B cell (primary cell): Measurements from ENCODE around the gene DOCK1.

ENCODE experiments used
- EZH2 ChIP-seq: IDR thresholded peaks from 2 replicates; pipeline ENCODE4 v1.6.1; 2012; ENCODE audit warnings: borderline replicate concordance, low read depth, mild to moderate bottlenecking, moderate library complexity, low read length; ENCODE audit not compliant: insufficient read depth, poor library complexity, severe bottlenecking
- TF ChIP-seq, protein P1 (sequence below): fragments of 200-600 bp; IDR thresholded peaks from one replicate; pipeline ENCODE4 v1.8.0; 2022; ENCODE audit warnings: antibody characterized with exemption, mild to moderate bottlenecking

DNA sequence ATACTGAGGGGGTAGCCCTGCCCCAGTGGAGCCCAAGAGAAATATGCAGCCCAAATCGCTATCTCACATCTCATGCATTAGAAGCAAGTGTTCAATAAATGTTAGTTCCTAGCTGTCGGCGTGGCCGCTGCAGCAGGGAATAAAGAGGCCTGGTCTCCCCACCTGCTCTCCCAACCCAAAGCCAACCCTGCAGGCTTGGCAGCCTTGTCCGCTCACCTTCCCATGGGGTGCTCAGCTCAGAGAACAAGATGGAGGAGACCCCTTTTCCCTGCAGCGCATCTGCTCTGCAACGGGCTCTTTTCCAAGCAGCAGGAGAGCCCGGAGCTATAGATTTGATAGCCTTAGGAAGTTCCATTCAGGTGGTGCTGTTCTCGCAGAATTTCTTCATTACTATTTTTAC is 12.0 kb upstream of the DOCK1 start:
- TF ChIP-seq, protein P1, sequence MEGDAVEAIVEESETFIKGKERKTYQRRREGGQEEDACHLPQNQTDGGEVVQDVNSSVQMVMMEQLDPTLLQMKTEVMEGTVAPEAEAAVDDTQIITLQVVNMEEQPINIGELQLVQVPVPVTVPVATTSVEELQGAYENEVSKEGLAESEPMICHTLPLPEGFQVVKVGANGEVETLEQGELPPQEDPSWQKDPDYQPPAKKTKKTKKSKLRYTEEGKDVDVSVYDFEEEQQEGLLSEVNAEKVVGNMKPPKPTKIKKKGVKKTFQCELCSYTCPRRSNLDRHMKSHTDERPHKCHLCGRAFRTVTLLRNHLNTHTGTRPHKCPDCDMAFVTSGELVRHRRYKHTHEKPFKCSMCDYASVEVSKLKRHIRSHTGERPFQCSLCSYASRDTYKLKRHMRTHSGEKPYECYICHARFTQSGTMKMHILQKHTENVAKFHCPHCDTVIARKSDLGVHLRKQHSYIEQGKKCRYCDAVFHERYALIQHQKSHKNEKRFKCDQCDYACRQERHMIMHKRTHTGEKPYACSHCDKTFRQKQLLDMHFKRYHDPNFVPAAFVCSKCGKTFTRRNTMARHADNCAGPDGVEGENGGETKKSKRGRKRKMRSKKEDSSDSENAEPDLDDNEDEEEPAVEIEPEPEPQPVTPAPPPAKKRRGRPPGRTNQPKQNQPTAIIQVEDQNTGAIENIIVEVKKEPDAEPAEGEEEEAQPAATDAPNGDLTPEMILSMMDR: no peak
- no peak for TF ChIP-seq EZH2
